Measurements from ENCODE around the gene POPDC3. TPM values are rescaled to one million over a fixed set of nuclear protein-coding genes. Genes with fewer than 3 reads are reported as not detected.

POPDC3 gene
- total RNA-seq, 4 donors from 2014 or later: 105 to 218 (median 179) TPM

GRCh38 chr6:105163183-105163582 lies 16.6 kb downstream of the POPDC3 start:
- peaks cover 71 to 72% of the 10 kb centered on the region in 2 donors for H3K4me1 ChIP-seq
- H3K27ac ChIP-seq: peak overlapping the region; percentile 89 to 93 (median 91)
- in situ Hi-C loops (cut with MboI; ENCODE audit: low sequenced_read_pairs in 4 of 4) (loop anchor here in 1 of 4 donors (10.0 kb wide), 1 partner anchor 162 kb away; no protein-coding TSS in a partner anchor), intact Hi-C loops (cut with DNase I; ENCODE audit: low total_unique reads) (loop anchor here (10.0 kb wide), 1 partner anchor 632 kb away; no protein-coding TSS in a partner anchor)
- peaks cover 0 to 15% of the 10 kb centered on the region in 2 donors for H3K36me3 ChIP-seq
- no peak for DNase-seq
- ATAC-seq: no peak
- H3K4me3 ChIP-seq: peak overlapping the region in 1 of 4 donors; percentile 19
- TF ChIP-seq, protein P1, sequence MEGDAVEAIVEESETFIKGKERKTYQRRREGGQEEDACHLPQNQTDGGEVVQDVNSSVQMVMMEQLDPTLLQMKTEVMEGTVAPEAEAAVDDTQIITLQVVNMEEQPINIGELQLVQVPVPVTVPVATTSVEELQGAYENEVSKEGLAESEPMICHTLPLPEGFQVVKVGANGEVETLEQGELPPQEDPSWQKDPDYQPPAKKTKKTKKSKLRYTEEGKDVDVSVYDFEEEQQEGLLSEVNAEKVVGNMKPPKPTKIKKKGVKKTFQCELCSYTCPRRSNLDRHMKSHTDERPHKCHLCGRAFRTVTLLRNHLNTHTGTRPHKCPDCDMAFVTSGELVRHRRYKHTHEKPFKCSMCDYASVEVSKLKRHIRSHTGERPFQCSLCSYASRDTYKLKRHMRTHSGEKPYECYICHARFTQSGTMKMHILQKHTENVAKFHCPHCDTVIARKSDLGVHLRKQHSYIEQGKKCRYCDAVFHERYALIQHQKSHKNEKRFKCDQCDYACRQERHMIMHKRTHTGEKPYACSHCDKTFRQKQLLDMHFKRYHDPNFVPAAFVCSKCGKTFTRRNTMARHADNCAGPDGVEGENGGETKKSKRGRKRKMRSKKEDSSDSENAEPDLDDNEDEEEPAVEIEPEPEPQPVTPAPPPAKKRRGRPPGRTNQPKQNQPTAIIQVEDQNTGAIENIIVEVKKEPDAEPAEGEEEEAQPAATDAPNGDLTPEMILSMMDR (IDR thresholded peaks at IDR 0.05 in 4 of 5, conservative IDR thresholded peaks at IDR 0.05 in 1 of 5): no peak
- TF ChIP-seq POLR2A (IDR thresholded peaks at IDR 0.05): no peak
- no peaks in the 10 kb centered on the region for H3K27me3 ChIP-seq
- no peaks in the 10 kb centered on the region for H3K9me3 ChIP-seq

DNA sequence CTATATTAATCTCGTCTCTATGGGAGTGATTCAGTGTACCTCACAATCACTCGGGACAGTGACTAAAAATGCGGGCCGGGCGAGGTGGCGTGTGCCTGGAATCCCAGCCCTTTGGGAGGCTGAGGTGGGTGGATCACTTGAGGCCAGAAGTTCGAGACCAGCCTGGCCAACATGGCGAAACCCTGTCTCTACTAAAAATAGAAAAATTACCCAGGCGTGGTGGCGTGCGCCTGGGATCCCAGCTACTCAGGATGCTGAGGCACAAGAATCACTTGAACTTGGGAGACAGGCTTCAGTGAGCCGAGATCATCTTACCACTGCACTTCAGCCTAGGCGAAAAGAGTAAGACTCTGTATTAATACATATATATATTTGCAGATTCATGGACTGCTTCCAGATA lies 17.4 kb downstream of the POPDC3 start:
- DNase-seq (peak; percentile 17 to 58), ATAC-seq (no peak)
- Histone ChIP-seq H3K4me1 (peaks cover 67 to 70% of the 10 kb centered on the region in 2 donors), H3K36me3 (peaks cover 0 to 23% of the 10 kb centered on the region in 2 donors), H3K9me3 (no peaks in the 10 kb centered on the region), H3K27me3 (no peaks in the 10 kb centered on the region), H3K4me3 (no peak overlapping the region), H3K27ac (peak overlapping the region; percentile 89 to 93 (median 91))
- TF ChIP-seq, protein P1 (IDR thresholded peaks at IDR 0.05 in 4 of 5, conservative IDR thresholded peaks at IDR 0.05 in 1 of 5): no peak
- TF ChIP-seq POLR2A (IDR thresholded peaks at IDR 0.05): peak in 1 of 2 donors; percentile 32
- intact Hi-C loops (cut with DNase I; ENCODE audit: low total_unique reads) (loop anchor here (10.0 kb wide), 1 partner anchor 632 kb away; no protein-coding TSS in a partner anchor), in situ Hi-C loops (cut with MboI; ENCODE audit: low sequenced_read_pairs in 4 of 4) (loop anchor here in 1 of 4 donors (10.0 kb wide), 1 partner anchor 162 kb away; no protein-coding TSS in a partner anchor)

DNA sequence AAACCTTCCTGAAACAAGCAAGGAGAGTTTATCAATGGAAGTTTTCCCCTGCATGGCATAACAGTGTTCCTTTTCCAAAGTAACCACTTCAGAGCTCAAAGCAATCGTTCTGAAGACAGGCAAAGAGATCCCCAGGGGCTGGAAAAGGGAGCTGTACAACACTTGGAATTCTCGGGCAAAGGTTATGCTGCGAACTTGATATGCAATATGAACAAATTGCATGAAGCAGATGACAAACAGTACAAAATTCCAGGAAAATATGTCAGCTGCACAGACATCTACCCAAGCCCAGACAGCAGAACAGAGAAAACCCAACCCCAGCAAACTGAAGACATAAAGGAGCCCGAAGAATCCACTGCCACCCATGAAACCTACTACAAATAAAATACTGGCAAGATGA lies 18.4 kb downstream of the POPDC3 start:
- in situ Hi-C loops (cut with MboI; ENCODE audit: low sequenced_read_pairs in 4 of 4) (loop anchor here in 1 of 4 donors (10.0 kb wide), 1 partner anchor 163 kb away; no protein-coding TSS in a partner anchor), intact Hi-C loops (cut with DNase I; ENCODE audit: low total_unique reads) (loop anchor here (2.0 to 10.0 kb wide), 2 partner anchors 25 to 633 kb away; a partner anchor contains a TSS)
- peaks cover 59 to 62% of the 10 kb centered on the region in 2 donors for H3K4me1 ChIP-seq
- no peaks in the 10 kb centered on the region for H3K9me3 ChIP-seq
- peaks cover 0 to 23% of the 10 kb centered on the region in 2 donors for H3K36me3 ChIP-seq
- DNase-seq: peak; percentile 9 to 28
- TF ChIP-seq POLR2A (IDR thresholded peaks at IDR 0.05): no peak
- TF ChIP-seq, protein P1 (IDR thresholded peaks at IDR 0.05 in 4 of 5, conservative IDR thresholded peaks at IDR 0.05 in 1 of 5): no peak
- peak; percentile 11 to 43 for ATAC-seq
- H3K27me3 ChIP-seq: no peaks in the 10 kb centered on the region
- H3K27ac ChIP-seq: peak overlapping the region; percentile 89 to 93 (median 91)
- H3K4me3 ChIP-seq: no peak overlapping the region

DNA sequence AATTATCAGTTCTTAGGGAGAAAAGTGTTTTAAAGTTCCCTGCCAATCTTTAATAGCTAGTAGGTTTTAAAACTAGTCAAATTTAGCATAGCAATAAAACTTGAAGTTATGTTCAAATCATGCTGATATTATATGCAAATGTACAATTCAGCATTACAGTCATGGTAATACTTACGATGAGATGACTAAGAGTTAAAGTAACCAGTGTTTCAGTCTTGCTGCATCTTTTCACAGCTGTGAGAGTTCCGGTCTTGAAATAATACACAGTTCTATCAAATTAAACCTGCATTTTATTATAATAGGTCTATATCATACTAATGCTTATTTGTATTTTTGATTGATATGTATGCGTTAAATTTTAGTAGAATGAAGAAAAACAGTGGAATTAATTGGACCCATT lies 26.1 kb downstream of the POPDC3 start:
- in situ Hi-C loops (cut with MboI; ENCODE audit: low sequenced_read_pairs in 4 of 4): no loop called here
- intact Hi-C loops (cut with DNase I; ENCODE audit: low total_unique reads): no loop called here

More for the DNA sequence above, 26.1 kb downstream of the POPDC3 start:
- no peak overlapping the region for H3K4me3 ChIP-seq
- no peaks in the 10 kb centered on the region for H3K4me1 ChIP-seq
- DNase-seq (no peak), ATAC-seq (no peak)
- TF ChIP-seq POLR2A (IDR thresholded peaks at IDR 0.05): no peak
- TF ChIP-seq, protein P1 (IDR thresholded peaks at IDR 0.05 in 4 of 5, conservative IDR thresholded peaks at IDR 0.05 in 1 of 5): no peak
- peaks cover 0 to 28% of the 10 kb centered on the region in 2 donors for H3K36me3 ChIP-seq
- no peaks in the 10 kb centered on the region for H3K9me3 ChIP-seq
- H3K27me3 ChIP-seq: no peaks in the 10 kb centered on the region
- H3K27ac ChIP-seq: no peak overlapping the region
